MCF 10A (cell line): Measurements from ENCODE around the gene NAT16. TPM values are rescaled to one million over a fixed set of nuclear protein-coding genes. Genes with fewer than 3 reads are reported as not detected.
A peak's percentile ranks its signal among the peaks of the same experiment; 100 is the strongest.
"Not testable (repeated sequence)": the region's sequence is repeated elsewhere in the genome, so short reads cannot be mapped to it uniquely, and the experiment has no call there.

ENCODE experiments used
- BruUV-seq: library from RNA; stranded (reverse); fragments of 400-500 nt; replicated peaks from 2 replicates; lab custom pipeline; 2021; lab: Mats Ljungman, UMichigan
- CTCF ChIA-PET: fragments of 300-600 bp; sonication (Branson Sonifier 250); formaldehyde crosslinking; extraction: SDS; loops from one replicate; lab custom pipeline; 2021; ENCODE audit warnings: antibody characterized with exemption, inconsistent platforms; lab: Yijun Ruan, JAX
- POLR2A ChIA-PET: fragments of 300-600, 350-650 bp; sonication (Branson Sonifier 250); formaldehyde crosslinking; extraction: SDS; loops from one replicate; lab custom pipeline; 2020; ENCODE audit warnings: antibody characterized with exemption, inconsistent platforms; lab: Yijun Ruan, JAX
- DNase-seq: peaks from one replicate; pipeline ENCODE4 v3.0.0-alpha.2; 2018; ENCODE audit not compliant: unreplicated experiment
- H3K27ac Mint-ChIP-seq: one replicate; pipeline ENCODE4 v1.8.0; 2022; ENCODE audit warnings: mild to moderate bottlenecking, low read depth, mixed read lengths; ENCODE audit not compliant: unreplicated experiment
- H3K27me3 Mint-ChIP-seq: one replicate; pipeline ENCODE4 v1.8.0; 2022; ENCODE audit warnings: mixed read lengths; ENCODE audit not compliant: insufficient read depth, unreplicated experiment
- H3K36me3 Mint-ChIP-seq: one replicate; pipeline ENCODE4 v1.8.0; 2022; ENCODE audit warnings: mild to moderate bottlenecking, moderate library complexity, mixed read lengths; ENCODE audit not compliant: insufficient read depth, unreplicated experiment
- H3K4me1 Mint-ChIP-seq: one replicate; pipeline ENCODE4 v1.8.0; 2022; ENCODE audit warnings: mixed read lengths; ENCODE audit not compliant: insufficient read depth, unreplicated experiment
- H3K4me3 Mint-ChIP-seq: one replicate; pipeline ENCODE4 v1.8.0; 2022; ENCODE audit warnings: mild to moderate bottlenecking, moderate library complexity, mixed read lengths; ENCODE audit not compliant: unreplicated experiment
- H3K9me3 Mint-ChIP-seq: one replicate; pipeline ENCODE4 v1.8.0; 2022; ENCODE audit warnings: mixed read lengths; ENCODE audit not compliant: unreplicated experiment
- intact Hi-C: fragments of 100-400 bp; cut with micrococcal nuclease; formaldehyde crosslinking; loops from 2 replicates; pipeline ENCODE4 v1.14.1; 2022
- microRNA-seq: library from miRNA; unstranded; fragments of <30 nt; microRNA quantifications from one replicate; pipeline ENCODE4 v1.2.0, GENCODE V29; 2022
- total RNA-seq: library from RNA; stranded (reverse); gene quantifications from 2 replicates; pipeline ENCODE4 v1.2.3, GENCODE V29; 2022
- TF ChIP-seq, protein P1 (sequence below): fragments of 200-600 bp; IDR thresholded peaks from one replicate; pipeline ENCODE4 v1.8.0; 2022; ENCODE audit warnings: antibody characterized with exemption, mild to moderate bottlenecking; ENCODE audit not compliant: unreplicated experiment

NAT16 gene
- total RNA-seq, 1 experiment from 2014 or later = not detected

GRCh38 chr7:101121991-101122932 lies 57.8 kb downstream of the NAT16 start:
- H3K4me3 Mint-ChIP-seq = peak overlapping the region; percentile 44
- BruUV-seq = no TSS peak
- H3K4me1 Mint-ChIP-seq = peaks cover 36% of the 10 kb centered on the region
- DNase-seq = peak; percentile 88
- H3K36me3 Mint-ChIP-seq = peaks cover 11% of the 10 kb centered on the region
- TF ChIP-seq, protein P1, sequence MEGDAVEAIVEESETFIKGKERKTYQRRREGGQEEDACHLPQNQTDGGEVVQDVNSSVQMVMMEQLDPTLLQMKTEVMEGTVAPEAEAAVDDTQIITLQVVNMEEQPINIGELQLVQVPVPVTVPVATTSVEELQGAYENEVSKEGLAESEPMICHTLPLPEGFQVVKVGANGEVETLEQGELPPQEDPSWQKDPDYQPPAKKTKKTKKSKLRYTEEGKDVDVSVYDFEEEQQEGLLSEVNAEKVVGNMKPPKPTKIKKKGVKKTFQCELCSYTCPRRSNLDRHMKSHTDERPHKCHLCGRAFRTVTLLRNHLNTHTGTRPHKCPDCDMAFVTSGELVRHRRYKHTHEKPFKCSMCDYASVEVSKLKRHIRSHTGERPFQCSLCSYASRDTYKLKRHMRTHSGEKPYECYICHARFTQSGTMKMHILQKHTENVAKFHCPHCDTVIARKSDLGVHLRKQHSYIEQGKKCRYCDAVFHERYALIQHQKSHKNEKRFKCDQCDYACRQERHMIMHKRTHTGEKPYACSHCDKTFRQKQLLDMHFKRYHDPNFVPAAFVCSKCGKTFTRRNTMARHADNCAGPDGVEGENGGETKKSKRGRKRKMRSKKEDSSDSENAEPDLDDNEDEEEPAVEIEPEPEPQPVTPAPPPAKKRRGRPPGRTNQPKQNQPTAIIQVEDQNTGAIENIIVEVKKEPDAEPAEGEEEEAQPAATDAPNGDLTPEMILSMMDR = no peak
- no peaks in the 10 kb centered on the region for H3K27me3 Mint-ChIP-seq
- H3K27ac Mint-ChIP-seq = peak overlapping the region; percentile 91
- no peaks in the 10 kb centered on the region for H3K9me3 Mint-ChIP-seq
- ChIA-PET POLR2A (interaction anchor here (0.6 to 2.0 kb wide), 10 partner anchors 12 to 459 kb away, joined by 3 to 11 read pairs (median 4); partner anchors contain the start of genes TRIM56 and ZNHIT1), CTCF (interaction anchor here (0.6 to 2.2 kb wide), 5 partner anchors 11 to 160 kb away, joined by 3 to 6 read pairs (median 3); no protein-coding TSS in a partner anchor)
- intact Hi-C loops = no loop called here

DNA sequence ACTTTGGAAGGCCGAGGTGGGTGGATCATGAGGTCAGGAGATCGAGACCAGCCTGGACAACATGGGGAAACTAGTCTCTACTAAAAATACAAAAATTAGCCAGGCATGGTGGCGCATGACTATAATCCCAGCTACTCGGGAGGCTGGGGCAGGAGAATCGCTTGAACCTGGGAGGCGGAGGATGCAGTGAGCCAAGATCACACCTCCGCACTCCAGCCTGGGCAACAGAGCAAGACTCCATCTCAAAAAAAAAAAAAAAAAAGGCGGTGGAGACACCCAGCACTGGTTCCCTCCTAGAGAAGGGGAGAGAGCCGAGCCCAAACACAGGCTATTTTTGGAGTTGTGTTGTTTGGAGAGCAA lies 58.5 kb downstream of the NAT16 start:
- DNase-seq, H3K9me3 Mint-ChIP-seq, H3K36me3 Mint-ChIP-seq, intact Hi-C loops, H3K27me3 Mint-ChIP-seq, BruUV-seq: not testable (repeated sequence)
- Mint-ChIP-seq H3K4me1 (peaks cover 30% of the 10 kb centered on the region), H3K27ac (peak overlapping the region; percentile 91), H3K4me3 (peak overlapping the region; percentile 44)
- CTCF ChIA-PET = interaction anchor here (0.6 to 1.0 kb wide), 4 partner anchors 10 to 161 kb away, joined by 3 to 4 read pairs (median 3); no protein-coding TSS in a partner anchor
- POLR2A ChIA-PET = interaction anchor here (0.7 to 2.0 kb wide), 6 partner anchors 12 to 458 kb away, joined by 3 to 11 read pairs (median 4); partner anchors contain the start of gene ZNHIT1

Small RNA genes within 50 kb of the gene (microRNA-seq; reads per million reads assigned to microRNA genes)
- gene MIR4653 = not detected

Other genes with a start within 250 kb of the NAT16 start
- gene MUC3A, start 230.8 kb downstream of the NAT16 start, total RNA-seq = not detected in 2 replicates
- gene MUC12, start 210.7 kb downstream of the NAT16 start, total RNA-seq = not detected in 2 replicates
- gene MUC17, start 160.2 kb downstream of the NAT16 start, total RNA-seq = not detected in 2 replicates
- 29.6 and 36.8 TPM in 2 replicates for gene TRIM56, start 94.8 kb downstream of the NAT16 start, total RNA-seq
- gene SERPINE1, start 53.2 kb downstream of the NAT16 start, total RNA-seq = 56.7 and 80.6 TPM in 2 replicates
- gene AP1S1, start 25.8 kb downstream of the NAT16 start, total RNA-seq = 72.1 and 72.5 TPM in 2 replicates
- gene VGF, start 14.7 kb downstream of the NAT16 start, total RNA-seq = 11.2 and 12.8 TPM in 2 replicates
- gene MOGAT3, start 20.7 kb upstream of the NAT16 start, total RNA-seq = not detected in 2 replicates
- gene PLOD3, start 37.3 kb upstream of the NAT16 start, total RNA-seq = 125 and 134 TPM in 2 replicates
- gene ZNHIT1, start 37.9 kb upstream of the NAT16 start, total RNA-seq = 63.9 and 70.9 TPM in 2 replicates
- gene CLDN15, start 57.5 kb upstream of the NAT16 start, total RNA-seq = 8.5 and 17.1 TPM in 2 replicates
- gene FIS1, start 64.8 kb upstream of the NAT16 start, total RNA-seq = 213 and 221 TPM in 2 replicates
- gene IFT22, start 141.5 kb upstream of the NAT16 start, total RNA-seq = 21.5 and 33.8 TPM in 2 replicates
- not detected in 2 replicates for gene COL26A1, start 182.6 kb upstream of the NAT16 start, total RNA-seq